PC-9 (cell line): ENCODE measurements around the gene C7orf25. TPM values are rescaled to one million over a fixed set of nuclear protein-coding genes. Genes with fewer than 3 reads are reported as not detected.
A peak's percentile ranks its signal among the peaks of the same experiment; 100 is the strongest.

Experiments used
- BruUV-seq: library from RNA; stranded (reverse); fragments of 400-500 nt; replicated peaks from 2 replicates; lab custom pipeline; 2021; lab: Mats Ljungman, UMichigan
- CTCF ChIA-PET: fragments of 300-600 bp; sonication (Branson Sonifier 250); formaldehyde crosslinking; loops from one replicate; lab custom pipeline; 2022; ENCODE audit warnings: antibody characterized with exemption; lab: Charles Lee
- POLR2A ChIA-PET: fragments of 300-600 bp; sonication (Branson Sonifier 250); formaldehyde crosslinking; loops from one replicate; lab custom pipeline; 2022; ENCODE audit warnings: antibody characterized with exemption; ENCODE audit not compliant: unreplicated experiment; lab: Charles Lee
- DNase-seq, 2 experiments: peaks; one replicate each; pipeline versions ENCODE4 v3.0.0 to v3.0.0-alpha.2; 2015 to 2022; ENCODE audit warnings: mixed read lengths in 1 of 2
- H2AFZ ChIP-seq: fragments of 200-600 bp; sonication (generic); 2 replicates; pipeline ENCODE4 v1.8.1; 2017; ENCODE audit warnings: antibody characterized with exemption
- H3F3A ChIP-seq: fragments of 200-600 bp; sonication (generic); 2 replicates; pipeline ENCODE4 v1.8.1; 2017; ENCODE audit warnings: antibody characterized with exemption, mild to moderate bottlenecking, low read depth; ENCODE audit not compliant: insufficient read depth
- H3K27ac ChIP-seq: fragments of 200-600 bp; sonication (generic); 2 replicates; pipeline ENCODE4 v1.6.1; 2016; ENCODE audit warnings: mixed run types
- H3K27me3 ChIP-seq: fragments of 200-600 bp; sonication (generic); 2 replicates; pipeline ENCODE4 v1.6.1; 2016; ENCODE audit warnings: low read depth, mixed run types; ENCODE audit not compliant: insufficient read depth
- H3K36me3 ChIP-seq: fragments of 200-600 bp; sonication (generic); 2 replicates; pipeline ENCODE4 v1.6.1; 2016; ENCODE audit warnings: low read depth, mixed run types
- H3K4me1 ChIP-seq: fragments of 200-600 bp; sonication (generic); replicated peaks from 2 replicates; pipeline ENCODE4 v1.6.1; 2016; ENCODE audit warnings: mixed run types; ENCODE audit not compliant: insufficient read depth
- H3K4me2 ChIP-seq: fragments of 200-600 bp; sonication (generic); 2 replicates; pipeline ENCODE4 v1.6.1; 2017; ENCODE audit warnings: mixed run types
- H3K4me3 ChIP-seq: fragments of 200-600 bp; sonication (generic); 2 replicates; pipeline ENCODE4 v1.6.1; 2016; ENCODE audit warnings: mixed run types
- H3K79me2 ChIP-seq: fragments of 200-600 bp; sonication (generic); 2 replicates; pipeline ENCODE4 v1.6.1; 2017; ENCODE audit warnings: low read depth, mixed run types
- H3K9me2 ChIP-seq: fragments of 200-600 bp; sonication (generic); 2 replicates; pipeline ENCODE4 v1.8.1; 2017; ENCODE audit warnings: mild to moderate bottlenecking; ENCODE audit not compliant: insufficient read depth
- H3K9me3 ChIP-seq: fragments of 200-600 bp; sonication (generic); 2 replicates; pipeline ENCODE4 v1.8.1; 2016; ENCODE audit warnings: low read depth; ENCODE audit not compliant: insufficient read depth
- H4K20me1 ChIP-seq: fragments of 200-600 bp; sonication (generic); 2 replicates; pipeline ENCODE4 v1.8.1; 2017; ENCODE audit not compliant: insufficient read depth
- EZH2 ChIP-seq: fragments of 200-600 bp; sonication (generic); IDR thresholded peaks from 2 replicates; pipeline ENCODE4 v1.8.0; 2017; ENCODE audit warnings: antibody characterized with exemption, low read depth
- intact Hi-C: fragments of 100-400 bp; cut with micrococcal nuclease; formaldehyde crosslinking; loops from one replicate; pipeline ENCODE4 v1.10.0; 2022; ENCODE audit not compliant: unreplicated experiment
- total RNA-seq: library from RNA; stranded (reverse); gene quantifications from 2 replicates; pipeline ENCODE4 v1.2.3, GENCODE V29; 2021
- TF ChIP-seq, protein P1 (sequence below): fragments of 200-600 bp; sonication (generic); conservative IDR thresholded peaks from 2 replicates; pipeline ENCODE4 v1.6.1; 2017; ENCODE audit warnings: mixed run types, antibody characterized with exemption, mild to moderate bottlenecking, moderate library complexity

Gene C7orf25
- total RNA-seq, 1 experiment from 2014 or later, result 7.3 TPM

DNA sequence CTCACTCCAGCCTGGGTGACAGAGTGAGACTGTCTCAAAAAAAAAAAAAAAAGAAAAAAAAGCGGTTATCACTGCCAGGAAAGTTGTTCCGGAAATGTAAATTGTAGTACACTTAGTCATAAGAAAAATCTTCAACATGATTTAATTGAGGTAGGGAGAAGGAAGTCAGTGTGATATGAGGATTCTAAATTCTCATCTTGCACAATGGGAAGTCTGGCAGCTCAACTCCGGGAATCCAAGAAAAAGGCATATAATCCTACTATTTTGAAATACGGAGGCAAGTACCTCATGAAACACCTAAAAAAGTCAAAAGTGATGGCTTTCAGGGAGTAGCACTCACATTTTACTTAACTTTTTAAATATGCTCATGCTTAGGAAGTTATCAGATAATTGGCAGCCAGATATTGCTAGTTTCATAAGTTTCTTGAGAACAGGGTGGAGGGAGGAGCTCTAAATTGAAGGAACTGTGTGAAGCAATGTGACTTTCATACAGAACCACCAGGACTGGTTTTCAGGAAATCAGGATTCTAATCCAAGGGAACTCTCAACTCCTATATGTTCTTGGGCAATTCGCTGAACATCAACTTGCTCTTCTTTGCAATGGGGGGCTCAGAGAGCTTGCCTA is 2.7 kb upstream of the C7orf25 start:
- intact Hi-C loops, result no loop called here
- peaks cover 20% of the 10 kb centered on the region for H3K36me3 ChIP-seq
- peaks cover 16% of the 10 kb centered on the region for H3K79me2 ChIP-seq
- no TSS peak for BruUV-seq
- DNase-seq, result peak in 1 of 2 experiments; percentile 74
- no peaks in the 10 kb centered on the region for H4K20me1 ChIP-seq
- peaks cover 18% of the 10 kb centered on the region for H3K4me1 ChIP-seq
- H3K27me3 ChIP-seq, result no peaks in the 10 kb centered on the region
- TF ChIP-seq, protein P1, sequence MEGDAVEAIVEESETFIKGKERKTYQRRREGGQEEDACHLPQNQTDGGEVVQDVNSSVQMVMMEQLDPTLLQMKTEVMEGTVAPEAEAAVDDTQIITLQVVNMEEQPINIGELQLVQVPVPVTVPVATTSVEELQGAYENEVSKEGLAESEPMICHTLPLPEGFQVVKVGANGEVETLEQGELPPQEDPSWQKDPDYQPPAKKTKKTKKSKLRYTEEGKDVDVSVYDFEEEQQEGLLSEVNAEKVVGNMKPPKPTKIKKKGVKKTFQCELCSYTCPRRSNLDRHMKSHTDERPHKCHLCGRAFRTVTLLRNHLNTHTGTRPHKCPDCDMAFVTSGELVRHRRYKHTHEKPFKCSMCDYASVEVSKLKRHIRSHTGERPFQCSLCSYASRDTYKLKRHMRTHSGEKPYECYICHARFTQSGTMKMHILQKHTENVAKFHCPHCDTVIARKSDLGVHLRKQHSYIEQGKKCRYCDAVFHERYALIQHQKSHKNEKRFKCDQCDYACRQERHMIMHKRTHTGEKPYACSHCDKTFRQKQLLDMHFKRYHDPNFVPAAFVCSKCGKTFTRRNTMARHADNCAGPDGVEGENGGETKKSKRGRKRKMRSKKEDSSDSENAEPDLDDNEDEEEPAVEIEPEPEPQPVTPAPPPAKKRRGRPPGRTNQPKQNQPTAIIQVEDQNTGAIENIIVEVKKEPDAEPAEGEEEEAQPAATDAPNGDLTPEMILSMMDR, result no peak
- no peak for TF ChIP-seq EZH2
- ChIA-PET POLR2A (interaction anchor here (0.5 kb wide), 1 partner anchor 18 kb away, joined by 20 read pairs; the partner anchor contains the start of genes MRPL32 and PSMA2), CTCF (interaction anchor here (0.6 to 0.7 kb wide), 2 partner anchors 410 to 1012 kb away, joined by 3 to 10 read pairs; partner anchors contain the start of gene UBE2D4)
- H3K27ac ChIP-seq, result peak overlapping the region; percentile 53
- H3K9me3 ChIP-seq, result no peaks in the 10 kb centered on the region
- H3K9me2 ChIP-seq, result no peaks in the 10 kb centered on the region
- H3K4me3 ChIP-seq, result no peak overlapping the region
- H3K4me2 ChIP-seq, result no peak overlapping the region
- H3F3A ChIP-seq, result peaks cover 30% of the 10 kb centered on the region
- no peak overlapping the region for H2AFZ ChIP-seq

DNA sequence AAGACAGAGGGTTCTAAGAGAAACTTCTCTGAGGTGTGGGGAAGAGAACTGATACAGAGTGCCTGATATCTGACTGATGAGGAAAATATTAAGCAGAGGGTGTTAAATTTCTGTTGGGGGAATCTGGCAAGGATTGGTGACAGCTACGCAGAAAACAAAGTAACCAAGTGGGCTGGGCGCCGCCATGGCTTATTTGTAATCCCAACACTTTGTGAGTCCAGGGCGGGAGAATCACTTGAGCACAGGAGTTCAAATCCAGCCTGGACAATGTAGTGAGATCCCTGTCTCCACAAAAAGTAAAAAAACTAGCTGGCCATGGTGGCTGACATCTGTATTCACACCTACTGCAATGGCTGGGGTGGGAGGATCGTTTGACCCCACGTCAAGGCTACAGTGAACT is 2.1 kb upstream of the C7orf25 start:
- peaks cover 20% of the 10 kb centered on the region for H3K79me2 ChIP-seq
- H2AFZ ChIP-seq, result no peak overlapping the region
- intact Hi-C loops, result no loop called here
- H3K27ac ChIP-seq, result no peak overlapping the region
- ChIA-PET POLR2A (interaction anchor here (0.5 kb wide), 1 partner anchor 18 kb away, joined by 20 read pairs; the partner anchor contains the start of genes MRPL32 and PSMA2), CTCF (interaction anchor here (0.6 to 0.7 kb wide), 2 partner anchors 410 to 1012 kb away, joined by 3 to 10 read pairs; partner anchors contain the start of gene UBE2D4)
- H4K20me1 ChIP-seq, result no peaks in the 10 kb centered on the region
- H3F3A ChIP-seq, result peaks cover 30% of the 10 kb centered on the region
- H3K4me2 ChIP-seq, result no peak overlapping the region
- H3K4me1 ChIP-seq, result peaks cover 18% of the 10 kb centered on the region
- no peaks in the 10 kb centered on the region for H3K9me3 ChIP-seq
- H3K27me3 ChIP-seq, result no peaks in the 10 kb centered on the region
- H3K9me2 ChIP-seq, result no peaks in the 10 kb centered on the region
- no peak overlapping the region for H3K4me3 ChIP-seq
- TF ChIP-seq, protein P1, result no peak
- no peak for TF ChIP-seq EZH2
- BruUV-seq, result no TSS peak
- no peak for DNase-seq
- peaks cover 14% of the 10 kb centered on the region for H3K36me3 ChIP-seq

DNA sequence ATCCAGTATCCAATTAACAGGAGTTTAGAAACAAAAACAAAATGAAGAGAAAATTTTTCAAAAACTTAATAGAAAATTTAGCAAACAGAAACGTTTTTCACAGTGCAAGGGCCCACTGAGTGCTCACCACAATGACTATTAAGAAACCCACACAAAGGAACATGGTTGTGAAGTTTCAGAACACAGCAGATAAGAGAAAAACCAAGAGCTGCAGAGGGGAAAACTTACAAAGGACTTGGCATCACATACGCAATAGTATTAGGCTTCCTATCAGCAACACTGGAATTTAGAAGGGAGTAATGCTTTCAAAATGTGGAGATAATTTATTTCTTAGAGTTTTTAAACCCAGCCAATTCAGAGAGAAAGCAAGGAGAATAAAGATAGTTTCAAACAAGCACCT is 1.7 kb upstream of the C7orf25 start:
- H2AFZ ChIP-seq, result no peak overlapping the region
- no peak overlapping the region for H3K4me2 ChIP-seq
- H3K27me3 ChIP-seq, result no peaks in the 10 kb centered on the region
- peaks cover 30% of the 10 kb centered on the region for H3F3A ChIP-seq
- H3K36me3 ChIP-seq, result peaks cover 14% of the 10 kb centered on the region
- H3K4me3 ChIP-seq, result no peak overlapping the region
- no peak for DNase-seq
- H3K4me1 ChIP-seq, result peaks cover 18% of the 10 kb centered on the region
- H3K27ac ChIP-seq, result no peak overlapping the region
- no peaks in the 10 kb centered on the region for H4K20me1 ChIP-seq
- BruUV-seq, result no TSS peak
- TF ChIP-seq, protein P1, result no peak
- no peak for TF ChIP-seq EZH2
- peaks cover 21% of the 10 kb centered on the region for H3K79me2 ChIP-seq
- ChIA-PET POLR2A (no interaction called here), CTCF (interaction anchor here (0.7 kb wide), 1 partner anchor 411 kb away, joined by 10 read pairs; no protein-coding TSS in a partner anchor)
- intact Hi-C loops, result loop anchor here (2.0 kb wide), 1 partner anchor 17 kb away; no protein-coding TSS in a partner anchor
- no peaks in the 10 kb centered on the region for H3K9me2 ChIP-seq
- no peaks in the 10 kb centered on the region for H3K9me3 ChIP-seq
